HepG2 (cell line): ENCODE measurements around the gene APC2. TPM values are rescaled to one million over a fixed set of nuclear protein-coding genes. Genes with fewer than 3 reads are reported as not detected.

Experiments
- ATAC-seq: fragments of 200-7000 bp; cut with Tn5 transposase; 3 replicates; pipeline ENCODE4 v1.9.1; 2020; ENCODE audit warnings: mild to moderate bottlenecking, moderate library complexity
- BruUV-seq: library from RNA; stranded (reverse); fragments of 400-500 nt; replicated peaks from 2 replicates; lab custom pipeline; 2021; lab: Mats Ljungman, UMichigan
- CTCF ChIA-PET: fragments of 300-600 bp; formaldehyde crosslinking; extraction: SDS; loops from one replicate; lab custom pipeline; 2021; ENCODE audit warnings: low total read pairs, inconsistent platforms, low intra/inter-chr PET ratio; lab: Yijun Ruan, JAX
- POLR2A ChIA-PET: fragments of 350-600 bp; sonication (Branson Sonifier 250); formaldehyde crosslinking; loops from one replicate; lab custom pipeline; 2020; ENCODE audit warnings: antibody characterized with exemption, inconsistent platforms; lab: Yijun Ruan, JAX
- DNase-seq: peaks from one replicate; pipeline ENCODE4 v3.0.0-alpha.2; 2015; ENCODE audit warnings: low spot score
- FAIRE-seq: peaks from 3 replicates; lab custom pipeline; 2011; peaks lifted over from hg19 to GRCh38; lab: Jason Lieb, UNC
- H2AFZ ChIP-seq: one replicate; pipeline ENCODE4 v1.6.1; 2011; ENCODE audit warnings: low read length, inconsistent platforms
- H3K27ac ChIP-seq: fragments of 300-600 bp; 3 replicates; pipeline ENCODE4 v1.8.0; 2011; ENCODE audit warnings: mixed run types, mild to moderate bottlenecking, mixed read lengths, low read length, inconsistent platforms; ENCODE audit not compliant: insufficient read depth; ENCODE audit errors: extremely low read length
- H3K27me3 ChIP-seq, 2 experiments: fragments of 200-600 bp in 1 of 2; 2 replicates in 1 of 2; 3 replicates in 1 of 2; pipeline versions ENCODE4 v1.6.0 to v1.8.0; 2011; ENCODE audit warnings: low read length in 2 of 2, mild to moderate bottlenecking in 2 of 2, moderate library complexity in 2 of 2, inconsistent platforms in 1 of 2; ENCODE audit not compliant: insufficient read depth in 2 of 2, control insufficient read depth in 1 of 2
- H3K36me3 ChIP-seq, 2 experiments: fragments of 200-600 bp in 1 of 2; replicated peaks in 1 of 2; 2 replicates in 1 of 2; 3 replicates in 1 of 2; pipeline versions ENCODE4 v1.5.1 to v1.8.0; 2011; ENCODE audit warnings: low read length in 2 of 2, inconsistent platforms in 1 of 2; ENCODE audit not compliant: insufficient read depth in 2 of 2, control insufficient read depth in 1 of 2
- H3K4me1 ChIP-seq: 2 replicates; pipeline ENCODE4 v1.5.1; 2012; ENCODE audit warnings: low read length, inconsistent platforms; ENCODE audit not compliant: insufficient read depth
- H3K4me2 ChIP-seq: 2 replicates; pipeline ENCODE4 v1.6.0; 2011; ENCODE audit warnings: low read depth, low read length, inconsistent platforms
- H3K4me3 ChIP-seq, 3 experiments: fragments of 200-600 bp in 1 of 3; sonication (generic), shearing (Covaris generic) in 1 of 3; replicated peaks in 1 of 3; 2 replicates each; pipeline ENCODE4 v1.5.1; 2011 to 2016; ENCODE audit warnings: low read length in 3 of 3, inconsistent platforms in 2 of 3, low read depth in 2 of 3, mild to moderate bottlenecking in 2 of 3, control low read depth in 1 of 3, mixed read lengths in 1 of 3; ENCODE audit not compliant: insufficient read depth in 1 of 3
- H3K79me2 ChIP-seq: one replicate; pipeline ENCODE4 v1.6.1; 2011; ENCODE audit warnings: low read length, inconsistent platforms; ENCODE audit not compliant: insufficient read depth
- H3K9ac ChIP-seq: 2 replicates; pipeline ENCODE4 v1.6.0; 2011; ENCODE audit warnings: mild to moderate bottlenecking, low read depth, low read length, inconsistent platforms; ENCODE audit not compliant: insufficient read depth
- H3K9me3 ChIP-seq: 2 replicates; pipeline ENCODE4 v1.5.1; 2012; ENCODE audit warnings: mild to moderate bottlenecking, low read length
- H4K20me1 ChIP-seq: 2 replicates; pipeline ENCODE4 v1.6.0; 2011; ENCODE audit warnings: inconsistent platforms, mild to moderate bottlenecking, low read length, moderate library complexity; ENCODE audit not compliant: insufficient read depth
- AHDC1 ChIP-seq: sonication (generic); formaldehyde crosslinking; IDR thresholded peaks from 2 replicates; pipeline ENCODE4 v1.5.1; 2020; ENCODE audit warnings: mild to moderate bottlenecking, missing genetic modification reagents, borderline replicate concordance
- ATRX ChIP-seq: sonication (generic); formaldehyde crosslinking; IDR thresholded peaks from 2 replicates; pipeline ENCODE4 v1.4.0; 2020; ENCODE audit warnings: missing genetic modification reagents, borderline replicate concordance
- ERF ChIP-seq: IDR thresholded peaks from 2 replicates; pipeline ENCODE4 v1.6.1; 2018; ENCODE audit warnings: missing biosample characterization, missing genetic modification reagents
- FOXP1 ChIP-seq, 2 experiments: fragments of 450-650 bp in 1 of 2; IDR thresholded peaks; 2 replicates each; pipeline ENCODE4 v1.6.1; 2017 to 2018; ENCODE audit warnings: antibody characterized with exemption in 1 of 2
- IKZF4 ChIP-seq: sonication (generic); formaldehyde crosslinking; IDR thresholded peaks from 2 replicates; pipeline ENCODE4 v1.5.1; 2020; ENCODE audit warnings: borderline replicate concordance, mild to moderate bottlenecking, low read depth, missing genetic modification reagents; ENCODE audit errors: not compliant biosample characterization
- MAZ ChIP-seq, 2 experiments: sonication (generic) in 1 of 2; formaldehyde crosslinking in 1 of 2; IDR thresholded peaks; 2 replicates each; pipeline versions ENCODE4 v1.5.0 to v1.6.1; 2012 to 2020; ENCODE audit warnings: low read depth in 2 of 2, mild to moderate bottlenecking in 2 of 2, borderline replicate concordance in 1 of 2, improper control_type of control experiment in 1 of 2, low read length in 1 of 2, missing genetic modification reagents in 1 of 2, moderate library complexity in 1 of 2
- PHF21A ChIP-seq: sonication (generic); formaldehyde crosslinking; IDR thresholded peaks from 2 replicates; pipeline ENCODE4 v1.5.0; 2020; ENCODE audit warnings: mild to moderate bottlenecking, missing genetic modification reagents
- YY1 ChIP-seq: IDR thresholded peaks from 2 replicates; pipeline ENCODE4 v1.6.1; 2011; ENCODE audit warnings: low read length, low read depth, moderate library complexity, mild to moderate bottlenecking; ENCODE audit not compliant: insufficient read depth, insufficient replicate concordance
- ZNF333 ChIP-seq: sonication (generic); formaldehyde crosslinking; IDR thresholded peaks from 2 replicates; pipeline ENCODE4 v1.4.0; 2020; ENCODE audit warnings: mild to moderate bottlenecking, missing genetic modification reagents, borderline replicate concordance
- ZNF354B ChIP-seq: sonication (generic); formaldehyde crosslinking; IDR thresholded peaks from 2 replicates; pipeline ENCODE4 v1.8.0; 2022; ENCODE audit warnings: mild to moderate bottlenecking, missing genetic modification reagents
- ZNF546 ChIP-seq: sonication (generic); formaldehyde crosslinking; conservative IDR thresholded peaks from 2 replicates; pipeline ENCODE4 v1.8.1; 2023; ENCODE audit warnings: mild to moderate bottlenecking, missing genetic modification reagents
- ZNF713 ChIP-seq: sonication (generic); formaldehyde crosslinking; IDR thresholded peaks from 2 replicates; pipeline ENCODE4 v1.4.0; 2020; ENCODE audit warnings: mild to moderate bottlenecking, missing genetic modification reagents
- WGBS: methylation state at CpG from one replicate; pipeline ENCODE4 v1.1.6; 2017; ENCODE audit warnings: low lambda C conversion rate; 5-methylcytosine and 5-hydroxymethylcytosine counted together
- in situ Hi-C: cut with HindIII; loops from 2 replicates; pipeline ENCODE4 v1.10.0; 2017; ENCODE audit warnings: low pct_unique_long_range_greater_than_20kb; ENCODE audit not compliant: extremely low pct_ligation_motif_present
- intact Hi-C: fragments of 100-400 bp; cut with micrococcal nuclease; formaldehyde crosslinking; loops from one replicate; pipeline ENCODE4 v1.10.0; 2022; ENCODE audit not compliant: unreplicated experiment
- polyA plus RNA-seq, 8 experiments: library from polyadenylated mRNA; depleted of rRNA in 3 of 8; stranded (reverse) in 7 of 8; unstranded in 1 of 8; fragments of >200 nt; fragmentation: Illumina TruSeq in 4 of 8; extraction: Trizol in 4 of 8; gene quantifications; 2 replicates each; pipeline versions ENCODE4 v1.2.1 to v1.2.3, GENCODE V29; 2011 to 2016; ENCODE audit warnings: low read depth in 4 of 8, missing spikeins in 1 of 8, mixed read lengths in 1 of 8; ENCODE audit not compliant: insufficient read depth in 1 of 8
- total RNA-seq, 5 experiments: library from RNA; depleted of rRNA; stranded (reverse); fragments of >200 nt; fragmentation: Illumina TruSeq; extraction: Trizol; gene quantifications; 2 replicates each; pipeline ENCODE4 v1.2.3, GENCODE V29; 2016; ENCODE audit warnings: low read depth in 1 of 5
- TF ChIP-seq, protein P1 (sequence below): sonication (generic); formaldehyde crosslinking; IDR thresholded peaks from 2 replicates; pipeline ENCODE4 v1.4.0; 2020; ENCODE audit warnings: missing genetic modification reagents, borderline replicate concordance

APC2 gene
- total and polyA plus RNA-seq, 2 of the 13 experiments (the other 11 are each of a cell fraction or from before 2014, with no cell fraction given) = 0.08 to 0.22 TPM

- BruUV-seq = no TSS peak
- POLR2A ChIA-PET = interaction anchor here (0.7 to 1.2 kb wide), 2 partner anchors 28 to 132 kb away, joined by 3 to 4 read pairs; partner anchors contain the start of gene CIRBP
- TF ChIP-seq ATRX (CRISPR knock-in tag) (no peak), ERF (CRISPR knock-in tag) (0 out of 2 replicates have a peak, but pooled peaks have one; percentile 9), ZNF713 (0 out of 2 replicates have a peak, but pooled peaks have one; percentile 11), YY1 (peak; percentile 61), ZNF354B (CRISPR knock-in tag) (0 out of 2 replicates have a peak, but pooled peaks have one; percentile 2), ZNF333 (CRISPR knock-in tag) (peak; percentile 9; the same call in 1 of the 2 replicates), PHF21A (CRISPR knock-in tag) (no peak), ZNF546 (CRISPR knock-in tag) (peak; percentile 81), IKZF4 (CRISPR knock-in tag) (peak; percentile 75), FOXP1 (IDR thresholded peaks at IDR 0.05) (no peak), FOXP1 (CRISPR knock-in tag; IDR thresholded peaks at IDR 0.05) (no peak), AHDC1 (CRISPR knock-in tag) (0 out of 2 replicates have a peak, but pooled peaks have one; percentile 3), MAZ (IDR thresholded peaks at IDR 0.05; ENCODE audit: borderline replicate concordance, low read depth, low read length) (0 out of 2 replicates have a peak, but pooled peaks have one; percentile 22), MAZ (CRISPR knock-in tag; IDR thresholded peaks at IDR 0.05; ENCODE audit: low read depth) (no peak)
- TF ChIP-seq, protein P1, sequence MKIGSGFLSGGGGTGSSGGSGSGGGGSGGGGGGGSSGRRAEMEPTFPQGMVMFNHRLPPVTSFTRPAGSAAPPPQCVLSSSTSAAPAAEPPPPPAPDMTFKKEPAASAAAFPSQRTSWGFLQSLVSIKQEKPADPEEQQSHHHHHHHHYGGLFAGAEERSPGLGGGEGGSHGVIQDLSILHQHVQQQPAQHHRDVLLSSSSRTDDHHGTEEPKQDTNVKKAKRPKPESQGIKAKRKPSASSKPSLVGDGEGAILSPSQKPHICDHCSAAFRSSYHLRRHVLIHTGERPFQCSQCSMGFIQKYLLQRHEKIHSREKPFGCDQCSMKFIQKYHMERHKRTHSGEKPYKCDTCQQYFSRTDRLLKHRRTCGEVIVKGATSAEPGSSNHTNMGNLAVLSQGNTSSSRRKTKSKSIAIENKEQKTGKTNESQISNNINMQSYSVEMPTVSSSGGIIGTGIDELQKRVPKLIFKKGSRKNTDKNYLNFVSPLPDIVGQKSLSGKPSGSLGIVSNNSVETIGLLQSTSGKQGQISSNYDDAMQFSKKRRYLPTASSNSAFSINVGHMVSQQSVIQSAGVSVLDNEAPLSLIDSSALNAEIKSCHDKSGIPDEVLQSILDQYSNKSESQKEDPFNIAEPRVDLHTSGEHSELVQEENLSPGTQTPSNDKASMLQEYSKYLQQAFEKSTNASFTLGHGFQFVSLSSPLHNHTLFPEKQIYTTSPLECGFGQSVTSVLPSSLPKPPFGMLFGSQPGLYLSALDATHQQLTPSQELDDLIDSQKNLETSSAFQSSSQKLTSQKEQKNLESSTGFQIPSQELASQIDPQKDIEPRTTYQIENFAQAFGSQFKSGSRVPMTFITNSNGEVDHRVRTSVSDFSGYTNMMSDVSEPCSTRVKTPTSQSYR (CRISPR knock-in tag) = peak; percentile 11; the same call in 1 of the 2 replicates
These were observed 48.6 kb upstream of the APC2 start, which contains the start of gene GAMT for GRCh38 chr19:1401138-1401888. Gene GAMT, minus strand, starts transcription at chr19:1401542. Its CDS starts 66 bp downstream, at chr19:1401476.

More at GRCh38 chr19:1401138-1401888, 48.6 kb upstream of the APC2 start, which contains the start of gene GAMT:
- ATAC-seq (peak; percentile 40), FAIRE-seq (no peak), DNase-seq (no peak)
- CTCF ChIA-PET = no interaction called here
- peak within 1 kb of the TSS; percentile 85 for H3K27ac ChIP-seq
- peak within 1 kb of the TSS; percentile 70 to 91 (median 78) for H3K4me3 ChIP-seq
- H3K4me1 ChIP-seq = peaks cover 51% of the 10 kb centered on the region
- H3K36me3 ChIP-seq = 0 out of 5 replicates have a peak, but pooled peaks cover 0 to 2% of the 10 kb centered on the region in 2 experiments
- H3K4me2 ChIP-seq = peak within 1 kb of the TSS; percentile 98
- H3K9ac ChIP-seq = peak within 1 kb of the TSS; percentile 75
- in situ Hi-C loops = no loop called here
- no peaks in the 10 kb centered on the region for H3K9me3 ChIP-seq
- WGBS = no CpG with 5 or more reads among the region's 87 CpGs
- no peaks in the 10 kb centered on the region for H3K79me2 ChIP-seq
- intact Hi-C loops = no loop called here
- no peaks in the 10 kb centered on the region for H4K20me1 ChIP-seq
- no peaks in the 10 kb centered on the region for H3K27me3 ChIP-seq
- no peak within 1 kb of the TSS for H2AFZ ChIP-seq
